Transverse colon (tissue), 4 donors: ENCODE measurements around the gene RAB40B. TPM values are rescaled to one million over a fixed set of nuclear protein-coding genes. Genes with fewer than 3 reads are reported as not detected.

Experiments used
- DNase-seq: peaks from one replicate; pipeline ENCODE4 v3.0.0-alpha.2; 2019
- H3K27ac ChIP-seq, 4 donors: fragments of 200-600 bp; sonication (generic); 2 replicates each; pipeline ENCODE4 v1.5.1; 2016 to 2018; ENCODE audit warnings: inconsistent platforms in 4 of 4
- H3K27me3 ChIP-seq: fragments of 200-600 bp; sonication (generic); 2 replicates; pipeline ENCODE4 v1.5.1; 2017; ENCODE audit warnings: inconsistent platforms
- H3K36me3 ChIP-seq, 4 donors: fragments of 200-600 bp; sonication (generic); 2 replicates each; pipeline ENCODE4 v1.5.1; 2017 to 2019; ENCODE audit warnings: inconsistent platforms in 4 of 4
- H3K4me1 ChIP-seq, 4 donors: fragments of 200-600 bp; sonication (generic); 2 replicates each; pipeline ENCODE4 v1.5.1; 2017 to 2020; ENCODE audit warnings: inconsistent platforms in 4 of 4
- H3K4me3 ChIP-seq, 4 donors: fragments of 200-600 bp; sonication (generic); 1 replicate in 1 of 4; 2 replicates in 3 of 4; pipeline versions ENCODE4 v1.5.1 to v1.6.1; 2017 to 2019; ENCODE audit warnings: inconsistent platforms in 4 of 4
- H3K9me3 ChIP-seq, 2 donors: fragments of 200-600 bp; sonication (generic); 2 replicates each; pipeline ENCODE4 v1.5.1; 2017 to 2019; ENCODE audit warnings: inconsistent platforms in 2 of 2
- CTCF ChIP-seq, 5 experiments: fragments of 200-600 bp in 3 of 5; fragments of 450-650 bp in 2 of 5; sonication (generic) in 3 of 5; IDR thresholded peaks; 1 replicate in 2 of 5; 2 replicates in 3 of 5; pipeline ENCODE4 v1.5.1; 2016 to 2017; ENCODE audit warnings: antibody characterized with exemption in 5 of 5, inconsistent platforms in 3 of 5, mild to moderate bottlenecking in 2 of 5, moderate library complexity in 1 of 5
- EP300 ChIP-seq: sonication (generic); formaldehyde crosslinking; IDR thresholded peaks from one replicate; pipeline ENCODE4 v1.6.1; 2017; ENCODE audit warnings: antibody characterized with exemption, low read depth
- POLR2A ChIP-seq: fragments of 450-650 bp; IDR thresholded peaks from one replicate; pipeline ENCODE4 v1.6.1; 2016; ENCODE audit warnings: antibody characterized with exemption, mild to moderate bottlenecking, moderate library complexity
- POLR2AphosphoS5 ChIP-seq, 3 donors: sonication (generic); formaldehyde crosslinking; IDR thresholded peaks; one replicate each; pipeline ENCODE4 v1.6.1; 2016; ENCODE audit warnings: antibody characterized with exemption in 3 of 3
- WGBS, 2 donors: methylation state at CpG; one replicate each; pipeline ENCODE4 v1.1.5; 2018; ENCODE audit warnings: low coverage in 1 of 2; 5-methylcytosine and 5-hydroxymethylcytosine counted together
- in situ Hi-C, 4 donors: fragments of 200-750 bp; cut with MboI; loops; one replicate each; pipeline versions ENCODE4 v1.15.0 to v1.15.1; 2017; ENCODE audit warnings: low sequenced_read_pairs in 3 of 4, low pct_ligation_motif_present in 1 of 4, low pct_unique_long_range_greater_than_20kb in 1 of 4
- intact Hi-C: fragments of 100-400 bp; cut with DNase I; formaldehyde crosslinking; loops from one replicate; pipeline ENCODE4 v1.15.1; 2023; ENCODE audit warnings: low total_unique reads
- total RNA-seq, 4 donors: library from RNA; depleted of rRNA; stranded (reverse); fragments of >200 nt; gene quantifications; one replicate each; pipeline ENCODE4 v1.1.0, GENCODE V29; 2016

The RAB40B gene
- total RNA-seq, 4 donors from 2014 or later = 26.5 to 83.0 (median 59.6) TPM

DNA sequence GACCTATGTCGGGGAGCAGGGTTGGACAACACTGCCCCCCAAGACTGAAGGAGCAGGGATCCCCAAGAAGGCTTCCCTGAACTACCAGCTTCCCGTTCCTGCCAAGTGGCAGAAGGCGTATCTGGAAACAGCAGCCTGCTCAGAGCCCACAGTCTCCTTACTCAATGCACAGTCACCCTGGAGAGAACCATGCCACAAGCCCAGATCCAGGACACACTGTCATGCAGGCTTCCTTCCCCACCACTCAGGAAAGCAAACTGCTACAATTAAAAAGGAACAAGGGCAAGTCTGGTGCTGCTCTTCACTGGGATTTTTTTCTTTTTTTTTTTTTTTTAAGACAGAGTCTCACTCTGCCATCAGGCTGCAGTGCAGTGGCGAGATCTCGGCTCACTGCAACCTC, 58.5 kb downstream of the RAB40B start:
- Histone ChIP-seq H3K36me3 (peaks cover 0 to 31% (median 11%) of the 10 kb centered on the region in 4 donors), H3K9me3 (no peaks in the 10 kb centered on the region), H3K27me3 (no peaks in the 10 kb centered on the region), H3K4me3 (no peak overlapping the region), H3K27ac (no peak overlapping the region), H3K4me1 (peaks cover 0 to 9% (median 3%) of the 10 kb centered on the region in 4 donors)
- DNase-seq = no peak
- in situ Hi-C loops (no loop called here), intact Hi-C loops (no loop called here)
- no peak for TF ChIP-seq POLR2AphosphoS5 (IDR thresholded peaks at IDR 0.05)
- no peak for TF ChIP-seq POLR2A
- no peak for TF ChIP-seq EP300
- TF ChIP-seq CTCF (IDR thresholded peaks at IDR 0.05) = no peak
- WGBS, 2 donors = 97 to 100% methylated on average over 3 to 5 of the region's 5 CpGs

GRCh38 chr17:82639628-82640027, 58.9 kb downstream of the RAB40B start:
- Histone ChIP-seq H3K4me3 (no peak overlapping the region), H3K27ac (no peak overlapping the region), H3K4me1 (peaks cover 0 to 9% (median 3%) of the 10 kb centered on the region in 4 donors), H3K36me3 (peaks cover 0 to 30% (median 11%) of the 10 kb centered on the region in 4 donors), H3K9me3 (no peaks in the 10 kb centered on the region), H3K27me3 (no peaks in the 10 kb centered on the region)
- 80 to 90% methylated on average over 2 to 14 of the region's 14 CpGs for WGBS, 2 donors
- DNase-seq = no peak
- TF ChIP-seq EP300 = no peak
- TF ChIP-seq POLR2AphosphoS5 (IDR thresholded peaks at IDR 0.05) = no peak
- no peak for TF ChIP-seq CTCF (IDR thresholded peaks at IDR 0.05)
- no peak for TF ChIP-seq POLR2A
- intact Hi-C loops (no loop called here), in situ Hi-C loops (no loop called here)

DNA sequence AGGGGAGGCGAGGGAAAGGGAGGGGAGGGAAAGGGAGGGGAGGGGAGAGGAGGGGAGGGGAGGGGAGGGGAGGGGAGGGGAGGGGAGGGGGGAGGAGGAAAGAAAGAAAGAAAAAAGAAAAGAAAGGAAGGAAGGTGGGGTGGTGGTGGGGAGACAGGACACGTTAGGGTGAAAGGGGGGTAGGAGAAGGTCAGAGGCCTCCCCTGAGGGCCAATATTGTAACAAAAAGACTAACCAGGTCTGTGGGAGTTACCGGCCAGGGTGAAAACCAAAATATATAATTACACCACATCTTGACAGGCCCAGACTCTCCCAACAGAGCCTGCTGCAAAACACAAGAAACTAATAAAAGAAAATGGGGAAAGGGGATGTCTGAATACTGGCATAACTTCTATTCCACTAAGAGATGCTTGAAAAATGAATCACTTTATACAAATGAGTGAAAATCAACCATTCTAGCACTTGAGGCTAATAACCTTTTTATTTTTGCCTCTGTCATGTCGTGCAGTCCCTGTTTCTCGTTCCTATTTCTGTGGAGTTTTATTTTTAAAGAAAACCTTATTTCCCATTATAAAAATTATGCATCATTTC, 60.2 kb downstream of the RAB40B start:
- H3K27me3 ChIP-seq = no peaks in the 10 kb centered on the region
- H3K36me3 ChIP-seq = peaks cover 0 to 21% (median 8%) of the 10 kb centered on the region in 4 donors
- TF ChIP-seq POLR2A (no peak), EP300 (no peak), CTCF (IDR thresholded peaks at IDR 0.05) (no peak), POLR2AphosphoS5 (IDR thresholded peaks at IDR 0.05) (no peak)
- H3K4me3 ChIP-seq = no peak overlapping the region
- no peak for DNase-seq
- 85 to 86% methylated on average over 4 to 5 of the region's 5 CpGs for WGBS, 2 donors
- H3K27ac ChIP-seq = no peak overlapping the region
- no peaks in the 10 kb centered on the region for H3K9me3 ChIP-seq
- intact Hi-C loops = no loop called here
- H3K4me1 ChIP-seq = peaks cover 0 to 9% (median 3%) of the 10 kb centered on the region in 4 donors
- in situ Hi-C loops = no loop called here

GRCh38 chr17:82636626-82637598, 61.6 kb downstream of the RAB40B start:
- no peak for DNase-seq
- TF ChIP-seq EP300 (peak; percentile 69), POLR2A (no peak)
- no peak overlapping the region for H3K4me3 ChIP-seq
- peak overlapping the region; percentile 50 to 75 (median 74) for H3K27ac ChIP-seq
- no peaks in the 10 kb centered on the region for H3K27me3 ChIP-seq
- in situ Hi-C loops (no loop called here), intact Hi-C loops (no loop called here)
- WGBS, 2 donors = 41 to 64% methylated on average over 10 to 16 of the region's 16 CpGs
- peaks cover 0 to 8% (median 4%) of the 10 kb centered on the region in 4 donors for H3K36me3 ChIP-seq
- peaks cover 0 to 9% (median 3%) of the 10 kb centered on the region in 4 donors for H3K4me1 ChIP-seq
- no peaks in the 10 kb centered on the region for H3K9me3 ChIP-seq
